ENCODE results near the gene LSG1. TPM values are rescaled to one million over a fixed set of nuclear protein-coding genes. Genes with fewer than 3 reads are reported as not detected.

LSG1 gene
- total and polyA plus RNA-seq, 2 donors (not counting 1 experiment from before 2014, with no cell fraction given): 27.6 to 35.3 TPM

DNA sequence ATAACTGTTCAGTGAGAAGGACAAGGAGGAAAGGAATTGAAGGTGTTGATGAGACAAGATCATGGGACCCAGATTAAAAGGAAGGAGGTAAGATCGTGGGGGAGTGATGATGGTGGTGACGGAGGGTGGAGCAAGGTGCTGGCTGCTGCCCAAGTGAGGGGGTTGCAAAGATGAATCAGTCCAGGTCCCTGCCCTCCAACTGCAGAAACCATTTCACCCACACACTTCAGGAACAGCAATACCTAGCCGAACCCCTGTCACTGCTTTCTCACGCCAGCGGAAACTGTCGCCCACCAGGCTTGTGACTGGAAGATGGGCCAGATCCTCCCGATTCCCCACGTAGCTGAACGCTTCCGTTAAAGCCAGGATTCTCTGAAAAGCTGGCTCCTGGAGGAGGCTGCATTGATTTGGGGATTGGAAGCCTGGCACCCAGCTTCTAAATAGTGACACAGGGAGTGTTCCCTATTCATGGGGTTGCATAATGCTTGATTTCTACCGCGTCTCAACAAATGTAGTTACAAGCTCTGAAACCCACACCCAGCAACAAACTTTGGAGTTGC lies 3.2 kb upstream of the LSG1 start:
- no peak overlapping the region for H2AFZ ChIP-seq (ENCODE audit: low read length)
- peak in 1 of 2 donors; percentile 56 for DNase-seq (ENCODE audit: low read depth in 2 of 2)
- H3K4me1 ChIP-seq (ENCODE audit: control insufficient read depth, extremely low read depth, insufficient read depth, low read length): peaks cover 2% of the 10 kb centered on the region
- no peak overlapping the region for H3K4me3 ChIP-seq (replicated peaks in 1 of 4; ENCODE audit: control extremely low read depth in 1 of 4, insufficient read depth in 1 of 4, low read depth in 3 of 4, low read length in 4 of 4)
- H3K79me2 ChIP-seq (ENCODE audit: control insufficient read depth, insufficient read depth, low read length): peaks cover 18% of the 10 kb centered on the region
- no peaks in the 10 kb centered on the region for H3K36me3 ChIP-seq (ENCODE audit: control insufficient read depth, insufficient read depth, low read length)
- no peak overlapping the region for H3K4me2 ChIP-seq (ENCODE audit: extremely low read depth, insufficient read depth, low read length)
- no peaks in the 10 kb centered on the region for H3K27me3 ChIP-seq (ENCODE audit: control insufficient read depth, insufficient read depth, low read length)
- TF ChIP-seq CTCF (conservative IDR thresholded peaks at IDR 0.05 in 1 of 2, IDR thresholded peaks at IDR 0.05 in 1 of 2; ENCODE audit: low read depth in 1 of 2, low read length in 2 of 2) (no peak), EZH2 (IDR thresholded peaks at IDR 0.05; ENCODE audit: low read length, missing control alignments) (no peak)
- no peaks in the 10 kb centered on the region for H4K20me1 ChIP-seq (ENCODE audit: control insufficient read depth, extremely low read depth, insufficient read depth, low read length)
- no peak overlapping the region for H3K27ac ChIP-seq (ENCODE audit: insufficient read depth, low read length)
- H3K9ac ChIP-seq (ENCODE audit: insufficient read depth, low read length): no peak overlapping the region
- no peaks in the 10 kb centered on the region for H3K9me3 ChIP-seq (ENCODE audit: control insufficient read depth, insufficient read depth, low read depth, low read length)

DNA sequence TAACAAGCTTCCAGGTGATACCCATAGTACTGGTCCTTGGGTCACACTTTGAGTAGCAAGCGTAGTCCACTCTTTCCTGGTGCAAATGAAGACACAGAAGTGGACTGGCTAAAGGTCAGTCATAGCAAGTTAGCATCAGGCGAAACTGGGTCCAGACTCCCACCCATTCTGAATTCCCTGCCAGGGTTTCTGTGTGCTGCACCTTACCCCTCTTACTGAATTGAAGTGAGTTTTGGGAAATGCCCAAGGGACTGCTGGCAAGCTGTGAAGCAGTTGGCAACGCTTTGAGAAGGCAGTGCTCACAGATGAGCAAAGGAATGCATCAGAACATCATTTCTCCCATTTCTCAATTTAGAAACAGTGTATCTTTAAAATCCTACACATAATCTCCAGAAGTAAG lies 1.8 kb upstream of the LSG1 start:
- Histone ChIP-seq H3K4me1 (ENCODE audit: control insufficient read depth, extremely low read depth, insufficient read depth, low read length) (peaks cover 2% of the 10 kb centered on the region), H3K79me2 (ENCODE audit: control insufficient read depth, insufficient read depth, low read length) (peaks cover 24% of the 10 kb centered on the region), H3K9ac (ENCODE audit: insufficient read depth, low read length) (no peak overlapping the region), H3K27ac (ENCODE audit: insufficient read depth, low read length) (no peak overlapping the region), H3K36me3 (ENCODE audit: control insufficient read depth, insufficient read depth, low read length) (no peaks in the 10 kb centered on the region), H3K27me3 (ENCODE audit: control insufficient read depth, insufficient read depth, low read length) (no peaks in the 10 kb centered on the region), H2AFZ (ENCODE audit: low read length) (no peak overlapping the region), H3K4me3 (replicated peaks in 1 of 4; ENCODE audit: control extremely low read depth in 1 of 4, insufficient read depth in 1 of 4, low read depth in 3 of 4, low read length in 4 of 4) (no peak overlapping the region), H3K9me3 (ENCODE audit: control insufficient read depth, insufficient read depth, low read depth, low read length) (no peaks in the 10 kb centered on the region), H3K4me2 (ENCODE audit: extremely low read depth, insufficient read depth, low read length) (no peak overlapping the region), H4K20me1 (ENCODE audit: control insufficient read depth, extremely low read depth, insufficient read depth, low read length) (no peaks in the 10 kb centered on the region)
- DNase-seq (ENCODE audit: low read depth in 2 of 2): no peak
- no peak for TF ChIP-seq CTCF (conservative IDR thresholded peaks at IDR 0.05 in 1 of 2, IDR thresholded peaks at IDR 0.05 in 1 of 2; ENCODE audit: low read depth in 1 of 2, low read length in 2 of 2)
- no peak for TF ChIP-seq EZH2 (IDR thresholded peaks at IDR 0.05; ENCODE audit: low read length, missing control alignments)

DNA sequence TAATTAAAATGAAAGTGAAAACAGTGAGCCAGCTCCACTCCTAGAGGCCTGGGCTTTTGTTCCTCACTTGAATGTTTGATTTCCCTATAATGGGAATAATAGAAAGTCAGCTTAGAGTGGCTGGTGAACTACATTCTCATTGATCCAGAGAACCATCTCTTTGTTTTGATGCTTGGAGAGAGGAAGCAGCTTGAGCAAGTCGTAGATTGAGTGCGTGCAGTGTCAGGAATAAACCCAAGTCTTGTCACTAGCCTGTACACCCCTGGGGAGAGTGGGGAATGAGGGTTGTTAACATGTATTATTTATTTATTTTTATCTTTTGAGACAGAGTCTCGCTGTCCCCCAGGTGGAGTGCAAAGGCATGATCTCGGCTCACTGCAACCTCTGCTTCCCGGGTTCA lies 885 bp upstream of the LSG1 start:
- peak overlapping the region; percentile 80 to 99 (median 90) for H3K4me3 ChIP-seq (replicated peaks in 1 of 4; ENCODE audit: control extremely low read depth in 1 of 4, insufficient read depth in 1 of 4, low read depth in 3 of 4, low read length in 4 of 4)
- H3K9ac ChIP-seq (ENCODE audit: insufficient read depth, low read length): peak overlapping the region; percentile 32
- no peaks in the 10 kb centered on the region for H3K27me3 ChIP-seq (ENCODE audit: control insufficient read depth, insufficient read depth, low read length)
- H4K20me1 ChIP-seq (ENCODE audit: control insufficient read depth, extremely low read depth, insufficient read depth, low read length): no peaks in the 10 kb centered on the region
- DNase-seq (ENCODE audit: low read depth in 2 of 2): no peak
- H2AFZ ChIP-seq (ENCODE audit: low read length): peak overlapping the region; percentile 71
- no peaks in the 10 kb centered on the region for H3K9me3 ChIP-seq (ENCODE audit: control insufficient read depth, insufficient read depth, low read depth, low read length)
- peaks cover 28% of the 10 kb centered on the region for H3K79me2 ChIP-seq (ENCODE audit: control insufficient read depth, insufficient read depth, low read length)
- TF ChIP-seq EZH2 (IDR thresholded peaks at IDR 0.05; ENCODE audit: low read length, missing control alignments) (no peak), CTCF (conservative IDR thresholded peaks at IDR 0.05 in 1 of 2, IDR thresholded peaks at IDR 0.05 in 1 of 2; ENCODE audit: low read depth in 1 of 2, low read length in 2 of 2) (no peak)
- peak overlapping the region; percentile 94 for H3K27ac ChIP-seq (ENCODE audit: insufficient read depth, low read length)
- H3K4me2 ChIP-seq (ENCODE audit: extremely low read depth, insufficient read depth, low read length): peak overlapping the region; percentile 92
- H3K4me1 ChIP-seq (ENCODE audit: control insufficient read depth, extremely low read depth, insufficient read depth, low read length): peaks cover 2% of the 10 kb centered on the region
- H3K36me3 ChIP-seq (ENCODE audit: control insufficient read depth, insufficient read depth, low read length): no peaks in the 10 kb centered on the region
